ENCODE results near the gene LGALS9B.
"Not testable (repeated sequence)": the region's sequence is repeated elsewhere in the genome, so short reads cannot be mapped to it uniquely, and the experiment has no call there.

Gene LGALS9B

DNA sequence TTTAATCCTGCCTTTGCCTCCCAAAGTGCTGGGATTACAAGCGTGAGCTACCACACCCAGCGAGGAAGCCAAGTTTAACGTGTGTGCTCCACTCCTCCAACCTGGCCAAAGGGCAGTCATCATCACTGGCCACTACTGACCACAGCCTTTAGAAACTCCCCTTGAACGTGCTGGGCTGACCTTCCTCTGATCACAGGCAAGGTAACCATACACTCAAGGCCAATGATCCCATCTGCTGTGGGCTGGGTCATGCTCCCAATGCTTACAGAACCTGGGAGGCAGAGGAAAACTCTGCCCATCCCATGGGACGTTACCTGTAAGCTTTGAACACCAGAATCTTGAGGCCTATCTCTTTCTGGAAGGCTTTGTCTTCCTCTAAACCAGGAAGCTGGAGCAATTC lies 51.9 kb downstream of the LGALS9B start:
- DNase-seq (ENCODE audit: low read depth) = not testable (repeated sequence)

DNA sequence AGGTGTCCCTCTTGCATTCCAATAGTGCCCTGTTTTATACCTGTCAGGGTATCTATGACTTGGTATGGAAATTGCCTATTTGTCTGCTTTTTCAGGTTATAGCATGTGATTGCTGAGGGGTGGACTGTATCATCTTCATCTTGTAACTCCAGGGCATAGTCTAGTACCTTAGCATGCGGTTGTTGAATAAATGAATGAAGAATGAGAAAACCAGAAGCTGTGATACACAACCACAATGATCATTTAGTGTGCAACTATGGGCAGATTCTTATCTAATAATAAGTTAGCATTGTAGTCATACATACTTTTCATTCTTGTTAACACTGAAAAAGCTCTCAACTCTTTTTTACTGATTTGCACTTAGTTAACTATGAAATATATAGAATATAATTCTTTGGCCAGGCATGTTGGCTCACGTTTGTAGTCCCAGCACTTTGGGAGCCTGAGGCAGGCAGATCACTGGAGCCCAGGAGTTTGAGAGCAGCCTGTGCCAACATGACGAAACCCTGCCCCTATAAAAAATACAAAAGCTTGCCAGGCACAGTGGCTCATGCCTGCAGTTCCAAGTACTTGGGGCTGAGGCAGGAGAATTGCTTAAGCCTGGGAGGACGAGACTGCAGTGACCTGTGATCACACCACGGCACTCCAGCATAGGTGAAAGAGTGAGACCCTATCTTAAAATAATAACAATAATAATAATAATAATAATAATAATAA lies 65.9 kb downstream of the LGALS9B start:
- not testable (repeated sequence) for DNase-seq (ENCODE audit: low read depth)

DNA sequence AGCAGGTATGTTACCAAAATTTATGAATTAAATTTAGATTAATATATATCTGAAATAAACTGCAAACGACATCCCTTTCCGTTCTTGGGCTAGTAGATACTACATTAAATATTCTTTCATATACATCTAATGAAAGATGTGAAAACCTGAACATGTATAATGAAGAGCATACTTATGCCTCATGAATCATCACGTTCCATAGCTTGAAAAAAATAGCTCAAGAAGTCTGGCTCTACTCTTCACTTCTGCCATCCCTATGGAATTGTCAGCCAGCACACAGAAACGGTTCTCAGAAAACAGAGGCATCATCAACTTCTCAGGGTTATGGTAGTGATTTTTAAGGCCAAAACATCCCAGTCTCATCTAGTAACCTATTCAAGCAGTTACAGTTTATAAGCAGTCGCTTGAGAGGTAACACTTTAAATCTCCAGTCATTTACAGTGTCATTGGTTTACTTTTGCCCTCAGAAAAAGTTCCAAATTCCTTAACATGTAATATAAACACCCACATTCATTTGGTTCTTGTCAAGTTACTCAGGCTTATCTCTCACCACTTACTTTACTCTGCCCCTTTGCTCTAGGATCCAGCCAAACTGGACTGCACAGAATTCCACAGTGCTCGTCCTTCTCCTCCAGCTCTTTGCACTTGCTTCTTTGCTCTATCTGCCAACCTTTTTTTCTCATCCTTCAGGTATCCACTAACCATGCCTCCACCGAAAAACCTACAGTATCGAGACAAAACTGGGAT lies 66.6 kb downstream of the LGALS9B start:
- not testable (repeated sequence) for DNase-seq (ENCODE audit: low read depth)
